ENCODE results near the gene FAM47E. TPM values are rescaled to one million over a fixed set of nuclear protein-coding genes. Genes with fewer than 3 reads are reported as not detected.
A peak's percentile ranks its signal among the peaks of the same experiment; 100 is the strongest.

FAM47E gene
- total and polyA plus RNA-seq, 2 of the 13 experiments (the other 11 are each of a cell fraction or from before 2014, with no cell fraction given), result 0.33 to 0.66 TPM

GRCh38 chr4:76305971-76306881 lies 54.7 kb downstream of the FAM47E start, which contains the start of gene STBD1 (continued):
- TF ChIP-seq ZBTB43 (CRISPR knock-in tag; conservative IDR thresholded peaks at IDR 0.05) (peak; percentile 70; the same call in 1 of the 2 replicates), ZNF292 (CRISPR knock-in tag; IDR thresholded peaks at IDR 0.05; ENCODE audit: borderline replicate concordance, low read depth) (peak; percentile 39; the same call in 1 of the 2 replicates), TMF1 (CRISPR knock-in tag; IDR thresholded peaks at IDR 0.05; ENCODE audit: low read depth) (0 out of 2 replicates have a peak, but pooled peaks have one; percentile 83), TBP (CRISPR knock-in tag; IDR thresholded peaks at IDR 0.05) (no peak), ZNF780A (CRISPR knock-in tag; IDR thresholded peaks at IDR 0.05) (0 out of 2 replicates have a peak, but pooled peaks have one; percentile 40), MAX (IDR thresholded peaks at IDR 0.05) (peak; percentile 81), PTBP1 (IDR thresholded peaks at IDR 0.05; ENCODE audit: low read depth, low read length, poor library complexity, severe bottlenecking) (no peak), ZNF883 (CRISPR knock-in tag; IDR thresholded peaks at IDR 0.05; ENCODE audit: not compliant biosample characterization) (no peak), ZNF557 (CRISPR knock-in tag; IDR thresholded peaks at IDR 0.05) (no peak), ZNF761 (CRISPR knock-in tag; conservative IDR thresholded peaks at IDR 0.05) (peak; percentile 75; the same call in 1 of the 2 replicates), ZNF670 (CRISPR knock-in tag; IDR thresholded peaks at IDR 0.05; ENCODE audit: borderline replicate concordance) (peak; percentile 79), ZSCAN20 (CRISPR knock-in tag; IDR thresholded peaks at IDR 0.05; ENCODE audit: borderline replicate concordance) (no peak), ZNF737 (CRISPR knock-in tag; IDR thresholded peaks at IDR 0.05; ENCODE audit: borderline replicate concordance) (no peak), PAXIP1 (CRISPR knock-in tag; conservative IDR thresholded peaks at IDR 0.05) (peak; percentile 59; the same call in 1 of the 2 replicates), IKZF4 (CRISPR knock-in tag; IDR thresholded peaks at IDR 0.05; ENCODE audit: borderline replicate concordance, low read depth, not compliant biosample characterization) (no peak), ZNF24 (IDR thresholded peaks at IDR 0.05) (no peak)
